ENCODE data around the gene CYP24A1.
"Not testable (repeated sequence)": the region's sequence is repeated elsewhere in the genome, so short reads cannot be mapped to it uniquely, and the experiment has no call there.

The CYP24A1 gene

GRCh38 chr20:54133434-54134427 is 40.1 kb downstream of the CYP24A1 start:
- DNase-seq (ENCODE audit: low read depth) = no peak

- peak; percentile 97 for DNase-seq (ENCODE audit: low read depth)
Observed at GRCh38 chr20:54132612-54133433, 41.0 kb downstream of the CYP24A1 start.

GRCh38 chr20:54131675-54132611 is 41.8 kb downstream of the CYP24A1 start:
- no peak for DNase-seq (ENCODE audit: low read depth)

GRCh38 chr20:54131125-54131524 is 42.7 kb downstream of the CYP24A1 start:
- DNase-seq (ENCODE audit: low read depth) = not testable (repeated sequence)

- no peak for DNase-seq (ENCODE audit: low read depth)
Observed at GRCh38 chr20:54129350-54129749, 44.4 kb downstream of the CYP24A1 start.

GRCh38 chr20:54127855-54128574 is 45.8 kb downstream of the CYP24A1 start:
- no peak for DNase-seq (ENCODE audit: low read depth)

GRCh38 chr20:54126806-54127655 is 46.8 kb downstream of the CYP24A1 start:
- no peak for DNase-seq (ENCODE audit: low read depth)

- DNase-seq (ENCODE audit: low read depth) = not testable (repeated sequence)
Observed at GRCh38 chr20:54126328-54126727, 47.5 kb downstream of the CYP24A1 start.

GRCh38 chr20:54123587-54124180 is 50.1 kb downstream of the CYP24A1 start:
- DNase-seq (ENCODE audit: low read depth) = no peak

- no peak for DNase-seq (ENCODE audit: low read depth)
Observed at GRCh38 chr20:54122681-54123586, 50.9 kb downstream of the CYP24A1 start.

- DNase-seq (ENCODE audit: low read depth) = no peak
Observed at GRCh38 chr20:54122189-54122588, 51.6 kb downstream of the CYP24A1 start.

GRCh38 chr20:54119744-54120143 is 54.0 kb downstream of the CYP24A1 start:
- no peak for DNase-seq (ENCODE audit: low read depth)

- DNase-seq (ENCODE audit: low read depth) = no peak
Observed at GRCh38 chr20:54118220-54119001, 55.4 kb downstream of the CYP24A1 start.

- no peak for DNase-seq (ENCODE audit: low read depth)
Observed at GRCh38 chr20:54116550-54117235, 57.1 kb downstream of the CYP24A1 start.

- no peak for DNase-seq (ENCODE audit: low read depth)
Observed at GRCh38 chr20:54115172-54115854, 58.5 kb downstream of the CYP24A1 start.

GRCh38 chr20:54114109-54114508 is 59.7 kb downstream of the CYP24A1 start:
- DNase-seq (ENCODE audit: low read depth) = no peak

Data from HS-27A (cell line).